ENCODE data around the gene ARHGAP9.
"Not testable (repeated sequence)": the region's sequence is repeated elsewhere in the genome, so short reads cannot be mapped to it uniquely, and the experiment has no call there.

Gene ARHGAP9

GRCh38 chr12:57431654-57432188 is 47.9 kb downstream of the ARHGAP9 start:
- no peak for DNase-seq

GRCh38 chr12:57430931-57431566 is 48.6 kb downstream of the ARHGAP9 start, which contains the start of gene R3HDM2:
Gene R3HDM2, minus strand, starts transcription at chr12:57431043. Its CDS starts 120,615 bp downstream, at chr12:57310428.
- peak; percentile 96 to 97 for DNase-seq

GRCh38 chr12:57430112-57430930 is 49.3 kb downstream of the ARHGAP9 start:
- no peak for DNase-seq

DNA sequence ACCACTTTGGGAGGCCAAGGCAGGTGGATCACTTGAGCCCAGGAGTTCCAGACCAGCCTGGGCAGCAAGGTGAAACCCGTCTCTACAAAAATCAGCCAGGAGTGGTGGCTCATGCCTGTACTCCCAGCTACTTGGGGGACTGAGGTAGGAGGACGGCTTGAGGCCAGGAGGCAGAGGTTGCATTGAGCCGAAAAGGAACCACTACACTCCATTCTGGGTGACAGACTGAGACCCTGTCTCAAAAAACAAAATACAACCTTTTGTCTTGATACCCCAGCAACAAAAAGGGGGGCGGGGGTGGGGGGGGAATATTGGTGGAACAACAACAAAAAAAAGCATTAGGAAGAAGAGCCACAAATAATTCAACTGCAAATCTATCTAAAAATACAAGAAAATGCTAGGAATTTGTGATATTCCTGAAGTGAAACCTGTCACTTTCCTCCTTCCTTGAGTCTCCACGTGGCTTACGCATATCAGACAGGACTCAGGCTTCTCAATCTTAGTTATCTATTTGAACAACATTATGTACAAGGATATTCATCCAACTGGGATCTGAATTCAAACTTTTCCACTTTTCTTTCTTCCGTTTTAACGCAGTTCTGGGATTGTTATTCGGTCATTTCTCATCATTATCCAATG is 50.1 kb downstream of the ARHGAP9 start:
- peak in 1 of 2 experiments; percentile 14 for DNase-seq

GRCh38 chr12:57428965-57429364 is 50.7 kb downstream of the ARHGAP9 start:
- no peak for DNase-seq

DNA sequence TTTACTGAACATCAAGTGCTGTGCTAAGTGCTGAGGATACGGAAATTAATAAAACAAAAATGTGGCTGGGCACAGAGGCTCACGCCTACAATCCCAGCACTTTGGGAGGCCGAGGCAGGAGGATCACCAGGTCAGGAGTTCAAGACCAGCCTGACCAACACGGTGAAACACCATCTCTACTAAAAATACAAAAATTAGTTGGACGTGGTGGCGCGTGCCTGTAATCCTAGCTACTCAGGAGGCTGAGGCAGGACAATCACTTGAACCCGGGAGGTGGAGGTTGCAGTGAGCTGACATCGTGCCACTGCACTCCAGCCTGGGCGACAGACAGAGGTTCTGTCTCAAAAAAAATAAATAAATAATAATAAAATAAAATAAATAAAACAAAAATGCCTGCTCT is 52.7 kb downstream of the ARHGAP9 start:
- DNase-seq: not testable (repeated sequence)

Data from activated CD4-positive, alpha-beta T cell treated with anti-CD3 and anti-CD28 coated beads, Interleukin-2, amount 50 U/mL, for 48 hours (primary cell).